Activated CD8-positive, alpha-beta memory T cell treated with anti-CD3 and anti-CD28 coated beads, Interleukin-2, amount 50 U/mL, for 24 hours (primary cell): ENCODE measurements around the gene NOM1.
"Not testable (repeated sequence)": the region's sequence is repeated elsewhere in the genome, so short reads cannot be mapped to it uniquely, and the experiment has no call there.

Source experiments
- DNase-seq: peaks from one replicate; pipeline ENCODE4 v3.0.0-alpha.2; 2020; ENCODE audit errors: extremely low read depth

NOM1 gene

GRCh38 chr7:156941393-156942182 lies 7.9 kb upstream of the NOM1 start:
- DNase-seq: no peak

- no peak for DNase-seq
Observed at GRCh38 chr7:156942708-156943090, 6.8 kb upstream of the NOM1 start.

- DNase-seq: no peak
Observed at GRCh38 chr7:156943091-156944041, 6.1 kb upstream of the NOM1 start.

- DNase-seq: no peak
Observed at GRCh38 chr7:156944876-156945275, 4.6 kb upstream of the NOM1 start.

- DNase-seq: no peak
Observed at GRCh38 chr7:156947120-156947843, 2.2 kb upstream of the NOM1 start.

- DNase-seq: no peak
Observed at GRCh38 chr7:156948361-156948760, 1.2 kb upstream of the NOM1 start.

GRCh38 chr7:156950381-156950858 lies 908 bp downstream of the NOM1 start:
- DNase-seq: no peak

GRCh38 chr7:156953215-156953614 lies 3.7 kb downstream of the NOM1 start:
- not testable (repeated sequence) for DNase-seq

- no peak for DNase-seq
Observed at GRCh38 chr7:156954941-156955340, 5.4 kb downstream of the NOM1 start.

- DNase-seq: no peak
Observed at GRCh38 chr7:156956727-156957126, 7.2 kb downstream of the NOM1 start.

- DNase-seq: no peak
Observed at GRCh38 chr7:156962145-156962544, 12.6 kb downstream of the NOM1 start.

- DNase-seq: no peak
Observed at GRCh38 chr7:156962897-156963296, 13.4 kb downstream of the NOM1 start.

- no peak for DNase-seq
Observed at GRCh38 chr7:156963472-156963871, 14.0 kb downstream of the NOM1 start.

GRCh38 chr7:156964971-156965370 lies 15.5 kb downstream of the NOM1 start:
- no peak for DNase-seq

GRCh38 chr7:156966387-156966786 lies 16.9 kb downstream of the NOM1 start:
- DNase-seq: no peak

- DNase-seq: no peak
Observed at GRCh38 chr7:156968183-156968582, 18.7 kb downstream of the NOM1 start.

- no peak for DNase-seq
Observed at GRCh38 chr7:156969972-156970420, 20.5 kb downstream of the NOM1 start.

GRCh38 chr7:156975620-156976019 lies 26.1 kb downstream of the NOM1 start:
- DNase-seq: no peak

- DNase-seq: no peak
Observed at GRCh38 chr7:156979007-156979606, 29.6 kb downstream of the NOM1 start.

GRCh38 chr7:156979711-156980110 lies 30.2 kb downstream of the NOM1 start:
- no peak for DNase-seq

- no peak for DNase-seq
Observed at GRCh38 chr7:156984174-156984891, 34.8 kb downstream of the NOM1 start.
